ENCODE results near the gene ZNF488.

GRCh38 chr10:47365431-47366180 lies 18.5 kb downstream of the ZNF488 start:
- TF ChIP-seq CTCF (IDR thresholded peaks at IDR 0.05; ENCODE audit: poor library complexity, severe bottlenecking) (no peak), POLR2AphosphoS5 (IDR thresholded peaks at IDR 0.05) (no peak), EZH2 (IDR thresholded peaks at IDR 0.05; ENCODE audit: borderline replicate concordance, insufficient read depth, low read length, poor library complexity, severe bottlenecking) (no peak), EP300 (conservative IDR thresholded peaks at IDR 0.05; ENCODE audit: poor library complexity, severe bottlenecking) (no peak)
- TF ChIP-seq, protein P1, sequence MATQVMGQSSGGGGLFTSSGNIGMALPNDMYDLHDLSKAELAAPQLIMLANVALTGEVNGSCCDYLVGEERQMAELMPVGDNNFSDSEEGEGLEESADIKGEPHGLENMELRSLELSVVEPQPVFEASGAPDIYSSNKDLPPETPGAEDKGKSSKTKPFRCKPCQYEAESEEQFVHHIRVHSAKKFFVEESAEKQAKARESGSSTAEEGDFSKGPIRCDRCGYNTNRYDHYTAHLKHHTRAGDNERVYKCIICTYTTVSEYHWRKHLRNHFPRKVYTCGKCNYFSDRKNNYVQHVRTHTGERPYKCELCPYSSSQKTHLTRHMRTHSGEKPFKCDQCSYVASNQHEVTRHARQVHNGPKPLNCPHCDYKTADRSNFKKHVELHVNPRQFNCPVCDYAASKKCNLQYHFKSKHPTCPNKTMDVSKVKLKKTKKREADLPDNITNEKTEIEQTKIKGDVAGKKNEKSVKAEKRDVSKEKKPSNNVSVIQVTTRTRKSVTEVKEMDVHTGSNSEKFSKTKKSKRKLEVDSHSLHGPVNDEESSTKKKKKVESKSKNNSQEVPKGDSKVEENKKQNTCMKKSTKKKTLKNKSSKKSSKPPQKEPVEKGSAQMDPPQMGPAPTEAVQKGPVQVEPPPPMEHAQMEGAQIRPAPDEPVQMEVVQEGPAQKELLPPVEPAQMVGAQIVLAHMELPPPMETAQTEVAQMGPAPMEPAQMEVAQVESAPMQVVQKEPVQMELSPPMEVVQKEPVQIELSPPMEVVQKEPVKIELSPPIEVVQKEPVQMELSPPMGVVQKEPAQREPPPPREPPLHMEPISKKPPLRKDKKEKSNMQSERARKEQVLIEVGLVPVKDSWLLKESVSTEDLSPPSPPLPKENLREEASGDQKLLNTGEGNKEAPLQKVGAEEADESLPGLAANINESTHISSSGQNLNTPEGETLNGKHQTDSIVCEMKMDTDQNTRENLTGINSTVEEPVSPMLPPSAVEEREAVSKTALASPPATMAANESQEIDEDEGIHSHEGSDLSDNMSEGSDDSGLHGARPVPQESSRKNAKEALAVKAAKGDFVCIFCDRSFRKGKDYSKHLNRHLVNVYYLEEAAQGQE (IDR thresholded peaks at IDR 0.05; ENCODE audit: borderline replicate concordance), result no peak

All from neural cell (in vitro differentiated cells).